ENCODE measurements around the gene DOLPP1. TPM values are rescaled to one million over a fixed set of nuclear protein-coding genes. Genes with fewer than 3 reads are reported as not detected.
"Not testable (repeated sequence)": the region's sequence is repeated elsewhere in the genome, so short reads cannot be mapped to it uniquely, and the experiment has no call there.

The DOLPP1 gene
- total and polyA plus RNA-seq, 2 of the 13 experiments (the other 11 are each of a cell fraction or from before 2014, with no cell fraction given): 21.0 to 34.1 TPM

DNA sequence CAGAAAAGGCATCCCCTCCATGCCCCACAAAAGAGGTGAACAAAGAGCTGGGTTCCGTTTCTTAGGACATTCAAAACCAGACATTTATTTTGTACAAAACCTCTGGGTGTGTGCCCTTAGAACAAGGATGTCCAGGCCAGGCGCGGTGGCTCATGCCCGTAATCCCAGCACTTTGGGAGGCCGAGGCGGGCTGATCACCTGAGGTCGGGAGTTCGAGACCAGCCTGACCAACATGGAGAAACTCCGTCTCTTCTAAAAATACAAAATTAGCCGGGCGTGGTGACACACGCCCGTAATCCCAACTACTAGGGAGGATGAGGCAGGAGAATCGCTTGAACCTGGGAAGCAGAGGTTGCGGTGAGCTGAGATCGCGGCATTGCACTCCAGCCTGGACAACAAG, 31.6 kb downstream of the DOLPP1 start:
- intact Hi-C loops (cut with micrococcal nuclease; ENCODE audit: unreplicated experiment); H2AFZ ChIP-seq (ENCODE audit: low read length); CTCF ChIA-PET (ENCODE audit: low intra/inter-chr PET ratio, low total read pairs); H3K36me3 ChIP-seq (replicated peaks in 1 of 2; ENCODE audit: control insufficient read depth in 1 of 2, insufficient read depth in 2 of 2, low read length in 2 of 2); ATAC-seq; DNase-seq (ENCODE audit: low spot score); H3K9me3 ChIP-seq (ENCODE audit: low read length); H4K20me1 ChIP-seq (ENCODE audit: insufficient read depth, low read length); H3K27me3 ChIP-seq (ENCODE audit: control insufficient read depth in 1 of 2, insufficient read depth in 2 of 2, low read length in 2 of 2); FAIRE-seq; in situ Hi-C loops (cut with HindIII; ENCODE audit: extremely low pct_ligation_motif_present, low pct_unique_long_range_greater_than_20kb); BruUV-seq (replicated peaks): not testable (repeated sequence)
- Histone ChIP-seq H3K4me1 (ENCODE audit: insufficient read depth, low read length) (peaks cover 44% of the 10 kb centered on the region), H3K4me2 (ENCODE audit: low read depth, low read length) (peak overlapping the region; percentile 100), H3K27ac (ENCODE audit: extremely low read length, insufficient read depth, low read length) (peak overlapping the region; percentile 97), H3K9ac (ENCODE audit: insufficient read depth, low read depth, low read length) (peak overlapping the region; percentile 88), H3K4me3 (replicated peaks in 1 of 3; ENCODE audit: insufficient read depth in 1 of 3, low read depth in 2 of 3, low read length in 3 of 3) (peak overlapping the region; percentile 87 to 98 (median 98)), H3K79me2 (ENCODE audit: insufficient read depth, low read length) (peaks cover 44% of the 10 kb centered on the region)
- WGBS (ENCODE audit: low lambda C conversion rate): 96% methylated on average over 10 of the region's 17 CpGs
- peak; percentile 83 for TF ChIP-seq ZBTB38 (CRISPR knock-in tag; IDR thresholded peaks at IDR 0.05)
- POLR2A ChIA-PET: interaction anchor here (1.6 kb wide), 1 partner anchor 11 kb away, joined by 3 read pairs; no protein-coding TSS in a partner anchor

DNA sequence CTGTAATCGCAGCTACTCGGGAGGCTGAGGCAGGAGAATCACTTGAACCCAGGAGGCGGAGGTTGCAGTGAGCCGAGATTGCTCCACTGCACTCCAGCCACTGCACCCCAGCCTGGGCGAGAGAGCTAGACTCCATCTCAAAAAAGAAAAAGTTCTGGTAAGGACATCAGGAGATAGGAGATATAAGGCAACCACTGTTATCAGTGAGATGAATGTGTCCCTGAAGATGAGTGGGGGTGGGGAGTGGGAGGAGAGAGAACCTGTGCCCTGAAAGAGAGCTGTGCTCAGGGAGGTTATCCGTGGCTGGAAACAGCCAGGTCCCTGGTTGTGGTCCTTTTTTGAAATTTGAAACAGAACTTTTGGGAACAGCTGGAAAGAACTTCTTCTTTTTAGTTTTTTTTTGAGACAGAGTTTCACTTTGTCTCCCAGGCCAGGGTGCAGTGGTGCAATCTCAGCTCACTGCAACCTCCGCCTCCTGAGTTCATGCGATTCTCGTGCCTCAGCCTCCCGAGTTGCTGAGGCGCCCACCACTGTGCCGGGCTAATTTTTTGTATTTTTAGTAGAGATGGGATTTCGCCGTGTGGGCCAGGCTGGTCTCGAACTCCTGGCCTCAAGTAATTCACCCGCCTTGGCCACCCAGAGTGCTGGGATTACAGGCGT, 32.9 kb downstream of the DOLPP1 start:
- Histone ChIP-seq H3K36me3 (replicated peaks in 1 of 2; ENCODE audit: control insufficient read depth in 1 of 2, insufficient read depth in 2 of 2, low read length in 2 of 2) (peaks cover 0 to 1% of the 10 kb centered on the region in 2 experiments; a peak in 1 of 5 replicates), H3K79me2 (ENCODE audit: insufficient read depth, low read length) (peaks cover 49% of the 10 kb centered on the region), H3K4me2 (ENCODE audit: low read depth, low read length) (peak overlapping the region; percentile 20; the same call in 1 of the 2 replicates), H3K4me1 (ENCODE audit: insufficient read depth, low read length) (peaks cover 41% of the 10 kb centered on the region), H4K20me1 (ENCODE audit: insufficient read depth, low read length) (0 out of 2 replicates have a peak, but pooled peaks cover 5% of the 10 kb centered on the region), H3K9me3 (ENCODE audit: low read length) (no peaks in the 10 kb centered on the region), H3K27me3 (ENCODE audit: control insufficient read depth in 1 of 2, insufficient read depth in 2 of 2, low read length in 2 of 2) (no peaks in the 10 kb centered on the region; a peak in 1 of 5 replicates), H2AFZ (ENCODE audit: low read length) (no peak overlapping the region), H3K27ac (ENCODE audit: extremely low read length, insufficient read depth, low read length) (no peak overlapping the region), H3K4me3 (replicated peaks in 1 of 3; ENCODE audit: insufficient read depth in 1 of 3, low read depth in 2 of 3, low read length in 3 of 3) (no peak overlapping the region), H3K9ac (ENCODE audit: insufficient read depth, low read depth, low read length) (no peak overlapping the region)
- FAIRE-seq (no peak), ATAC-seq (no peak), DNase-seq (ENCODE audit: low spot score) (no peak)
- intact Hi-C loops (cut with micrococcal nuclease; ENCODE audit: unreplicated experiment) (no loop called here), in situ Hi-C loops (cut with HindIII; ENCODE audit: extremely low pct_ligation_motif_present, low pct_unique_long_range_greater_than_20kb) (no loop called here)
- ChIA-PET CTCF (ENCODE audit: low intra/inter-chr PET ratio, low total read pairs) (no interaction called here), POLR2A (no interaction called here)
- TF ChIP-seq, protein P1, sequence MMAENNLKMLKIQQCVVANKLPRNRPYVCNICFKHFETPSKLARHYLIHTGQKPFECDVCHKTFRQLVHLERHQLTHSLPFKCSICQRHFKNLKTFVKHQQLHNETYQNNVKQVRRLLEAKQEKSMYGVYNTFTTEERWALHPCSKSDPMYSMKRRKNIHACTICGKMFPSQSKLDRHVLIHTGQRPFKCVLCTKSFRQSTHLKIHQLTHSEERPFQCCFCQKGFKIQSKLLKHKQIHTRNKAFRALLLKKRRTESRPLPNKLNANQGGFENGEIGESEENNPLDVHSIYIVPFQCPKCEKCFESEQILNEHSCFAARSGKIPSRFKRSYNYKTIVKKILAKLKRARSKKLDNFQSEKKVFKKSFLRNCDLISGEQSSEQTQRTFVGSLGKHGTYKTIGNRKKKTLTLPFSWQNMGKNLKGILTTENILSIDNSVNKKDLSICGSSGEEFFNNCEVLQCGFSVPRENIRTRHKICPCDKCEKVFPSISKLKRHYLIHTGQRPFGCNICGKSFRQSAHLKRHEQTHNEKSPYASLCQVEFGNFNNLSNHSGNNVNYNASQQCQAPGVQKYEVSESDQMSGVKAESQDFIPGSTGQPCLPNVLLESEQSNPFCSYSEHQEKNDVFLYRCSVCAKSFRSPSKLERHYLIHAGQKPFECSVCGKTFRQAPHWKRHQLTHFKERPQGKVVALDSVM (CRISPR knock-in tag; IDR thresholded peaks at IDR 0.05): 0 out of 2 replicates have a peak, but pooled peaks have one; percentile 10
- TF ChIP-seq IKZF4 (CRISPR knock-in tag; IDR thresholded peaks at IDR 0.05; ENCODE audit: borderline replicate concordance, low read depth, not compliant biosample characterization): no peak
- TF ChIP-seq CEBPB (IDR thresholded peaks at IDR 0.05; ENCODE audit: borderline replicate concordance, low read depth, low read length): no peak
- TF ChIP-seq SNAPC2 (CRISPR knock-in tag; IDR thresholded peaks at IDR 0.05): no peak
- no peak for TF ChIP-seq BORCS8-MEF2B (CRISPR knock-in tag; IDR thresholded peaks at IDR 0.05)
- no peak for TF ChIP-seq ZNF12 (CRISPR knock-in tag; IDR thresholded peaks at IDR 0.05)
- no TSS peak for BruUV-seq (replicated peaks)
- WGBS (ENCODE audit: low lambda C conversion rate): 91% methylated on average over 17 of the region's 17 CpGs

Data from HepG2 (cell line).